Activated T-cell treated with anti-CD3 and anti-CD28 coated beads for 1 hour (primary cell): Measurements from ENCODE around the gene DUSP3.
"Not testable (repeated sequence)": the region's sequence is repeated elsewhere in the genome, so short reads cannot be mapped to it uniquely, and the experiment has no call there.

ENCODE experiments used
- DNase-seq: peaks from one replicate; pipeline ENCODE4 v3.0.0-alpha.2; 2020; ENCODE audit warnings: low read depth

Gene DUSP3

GRCh38 chr17:43800736-43801135, 22.0 kb upstream of the DUSP3 start:
- DNase-seq: no peak

GRCh38 chr17:43799047-43799446, 20.3 kb upstream of the DUSP3 start:
- DNase-seq: no peak

GRCh38 chr17:43798024-43798423, 19.2 kb upstream of the DUSP3 start:
- not testable (repeated sequence) for DNase-seq

GRCh38 chr17:43792668-43793067, 13.9 kb upstream of the DUSP3 start:
- not testable (repeated sequence) for DNase-seq

- no peak for DNase-seq
These were observed 12.8 kb upstream of the DUSP3 start for GRCh38 chr17:43791589-43791988.

GRCh38 chr17:43790311-43790940, 11.6 kb upstream of the DUSP3 start:
- no peak for DNase-seq

GRCh38 chr17:43789482-43789881, 10.7 kb upstream of the DUSP3 start:
- DNase-seq: no peak

- no peak for DNase-seq
These were observed 9.8 kb upstream of the DUSP3 start for GRCh38 chr17:43788540-43788939.

- no peak for DNase-seq
These were observed 9.0 kb upstream of the DUSP3 start for GRCh38 chr17:43787728-43788127.

- DNase-seq: no peak
These were observed 5.9 kb upstream of the DUSP3 start for GRCh38 chr17:43784628-43785101.

- no peak for DNase-seq
These were observed 5.3 kb upstream of the DUSP3 start for GRCh38 chr17:43784068-43784467.

GRCh38 chr17:43782913-43783680, 4.3 kb upstream of the DUSP3 start:
- no peak for DNase-seq

- no peak for DNase-seq
These were observed 1.4 kb upstream of the DUSP3 start, which contains the start of gene CFAP97D1 for GRCh38 chr17:43780135-43780534. TSS of gene CFAP97D1 (plus strand) at chr17:43780435. CDS start at chr17:43780463, 28 bp downstream.

- DNase-seq: no peak
These were observed 658 bp upstream of the DUSP3 start for GRCh38 chr17:43779145-43780125.

- DNase-seq: no peak
These were observed 4.2 kb downstream of the DUSP3 start for GRCh38 chr17:43774304-43775250.

- no peak for DNase-seq
These were observed 5.7 kb downstream of the DUSP3 start for GRCh38 chr17:43772877-43773648.

- DNase-seq: no peak
These were observed 7.3 kb downstream of the DUSP3 start for GRCh38 chr17:43771463-43771862.

GRCh38 chr17:43770957-43771356, 7.8 kb downstream of the DUSP3 start:
- DNase-seq: no peak

GRCh38 chr17:43769859-43770258, 8.9 kb downstream of the DUSP3 start:
- no peak for DNase-seq

GRCh38 chr17:43769426-43769825, 9.4 kb downstream of the DUSP3 start:
- DNase-seq: no peak
